Thyroid gland (tissue), 4 donors: Measurements from ENCODE around the gene EFNA5. TPM values are rescaled to one million over a fixed set of nuclear protein-coding genes. Genes with fewer than 3 reads are reported as not detected.

Source experiments
- DNase-seq, 2 donors: peaks; one replicate each; pipeline ENCODE4 v3.0.0-alpha.2; 2019
- H3K27ac ChIP-seq, 3 donors: fragments of 200-600 bp; sonication (generic); 1 replicate in 2 of 3; 2 replicates in 1 of 3; pipeline ENCODE4 v1.5.1; 2016 to 2019; ENCODE audit warnings: mild to moderate bottlenecking in 1 of 3, moderate library complexity in 1 of 3
- H3K27me3 ChIP-seq: fragments of 200-600 bp; sonication (generic); one replicate; pipeline ENCODE4 v1.5.1; 2019
- H3K36me3 ChIP-seq, 2 donors: fragments of 200-600 bp; sonication (generic); one replicate each; pipeline ENCODE4 v1.5.1; 2016 to 2019
- H3K4me1 ChIP-seq, 2 donors: fragments of 200-600 bp; sonication (generic); one replicate each; pipeline ENCODE4 v1.5.1; 2017 to 2019
- H3K4me3 ChIP-seq, 3 donors: fragments of 200-600 bp; sonication (generic); replicated peaks in 1 of 3; 1 replicate in 2 of 3; 2 replicates in 1 of 3; pipeline ENCODE4 v1.5.1; 2016; ENCODE audit warnings: mild to moderate bottlenecking in 1 of 3
- H3K9me3 ChIP-seq: fragments of 200-600 bp; sonication (generic); one replicate; pipeline ENCODE4 v1.5.1; 2017
- CTCF ChIP-seq, 6 experiments: fragments of 200-600 bp in 3 of 6; fragments of 450-650 bp in 3 of 6; sonication (generic) in 3 of 6; IDR thresholded peaks; one replicate each; pipeline ENCODE4 v1.5.1; 2016 to 2019; ENCODE audit warnings: antibody characterized with exemption in 6 of 6, mild to moderate bottlenecking in 2 of 6, inconsistent platforms in 1 of 6, moderate library complexity in 1 of 6
- POLR2A ChIP-seq, 2 donors: fragments of 450-650 bp; IDR thresholded peaks; one replicate each; pipeline ENCODE4 v1.6.1; 2017; ENCODE audit warnings: antibody characterized with exemption in 2 of 2, mild to moderate bottlenecking in 2 of 2, moderate library complexity in 1 of 2
- WGBS, 2 donors: methylation state at CpG; one replicate each; pipeline ENCODE4 v1.1.5; 2017; 5-methylcytosine and 5-hydroxymethylcytosine counted together
- intact Hi-C: fragments of 100-400 bp; cut with DNase I; formaldehyde crosslinking; loops from one replicate; pipeline ENCODE4 v1.15.1; 2023
- total RNA-seq, 4 donors: library from RNA; depleted of rRNA; stranded (reverse); fragments of >200 nt; gene quantifications; one replicate each; pipeline ENCODE4 v1.2.3, GENCODE V29; 2016

EFNA5 gene
- total RNA-seq, 4 donors from 2014 or later = 5.7 to 17.2 (median 6.4) TPM

GRCh38 chr5:107553117-107553555 lies 117.6 kb downstream of the EFNA5 start:
- no peaks in the 10 kb centered on the region for H3K9me3 ChIP-seq
- no peaks in the 10 kb centered on the region for H3K36me3 ChIP-seq
- TF ChIP-seq CTCF (IDR thresholded peaks at IDR 0.05) = no peak
- no peak for TF ChIP-seq POLR2A (IDR thresholded peaks at IDR 0.05)
- no peaks in the 10 kb centered on the region for H3K27me3 ChIP-seq
- H3K4me1 ChIP-seq = no peaks in the 10 kb centered on the region
- intact Hi-C loops = no loop called here
- H3K27ac ChIP-seq = no peak overlapping the region
- WGBS, 2 donors = 57 to 78% methylated on average over 7 of the region's 7 CpGs
- H3K4me3 ChIP-seq = no peak overlapping the region
- no peak for DNase-seq

GRCh38 chr5:107551088-107551487 lies 119.6 kb downstream of the EFNA5 start:
- Histone ChIP-seq H3K9me3 (no peaks in the 10 kb centered on the region), H3K36me3 (no peaks in the 10 kb centered on the region), H3K27me3 (no peaks in the 10 kb centered on the region), H3K4me1 (no peaks in the 10 kb centered on the region), H3K27ac (no peak overlapping the region), H3K4me3 (no peak overlapping the region)
- intact Hi-C loops = no loop called here
- no peak for DNase-seq
- 85% methylated on average over 3 of the region's 3 CpGs for WGBS, 2 donors
- no peak for TF ChIP-seq POLR2A (IDR thresholded peaks at IDR 0.05)

DNA sequence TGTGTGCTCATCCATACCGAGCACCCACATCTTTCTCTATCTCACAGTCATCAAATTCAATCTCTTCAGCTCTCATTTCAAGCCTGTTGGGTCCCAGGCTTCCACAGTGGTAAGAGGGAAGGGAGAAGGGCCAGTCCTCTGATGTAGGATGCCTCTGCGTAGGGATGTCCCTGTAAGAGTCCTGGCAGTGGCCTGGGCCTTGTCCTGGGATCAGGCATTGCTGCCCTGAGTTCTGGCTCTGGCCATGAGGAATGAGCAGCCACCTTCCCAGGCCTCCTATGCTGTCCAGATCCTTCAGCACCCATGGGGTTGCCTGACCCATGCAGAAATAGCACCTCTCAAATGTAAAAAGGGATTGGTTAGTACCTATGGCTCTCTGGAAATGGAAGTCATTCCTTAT lies 121.2 kb downstream of the EFNA5 start:
- no peaks in the 10 kb centered on the region for H3K27me3 ChIP-seq
- TF ChIP-seq CTCF (IDR thresholded peaks at IDR 0.05) (no peak), POLR2A (IDR thresholded peaks at IDR 0.05) (no peak)
- H3K36me3 ChIP-seq = no peaks in the 10 kb centered on the region
- H3K9me3 ChIP-seq = no peaks in the 10 kb centered on the region
- no peaks in the 10 kb centered on the region for H3K4me1 ChIP-seq
- intact Hi-C loops = no loop called here
- no peak overlapping the region for H3K27ac ChIP-seq
- H3K4me3 ChIP-seq = no peak overlapping the region
- DNase-seq = no peak
- 96 to 97% methylated on average over 2 of the region's 2 CpGs for WGBS, 2 donors

DNA sequence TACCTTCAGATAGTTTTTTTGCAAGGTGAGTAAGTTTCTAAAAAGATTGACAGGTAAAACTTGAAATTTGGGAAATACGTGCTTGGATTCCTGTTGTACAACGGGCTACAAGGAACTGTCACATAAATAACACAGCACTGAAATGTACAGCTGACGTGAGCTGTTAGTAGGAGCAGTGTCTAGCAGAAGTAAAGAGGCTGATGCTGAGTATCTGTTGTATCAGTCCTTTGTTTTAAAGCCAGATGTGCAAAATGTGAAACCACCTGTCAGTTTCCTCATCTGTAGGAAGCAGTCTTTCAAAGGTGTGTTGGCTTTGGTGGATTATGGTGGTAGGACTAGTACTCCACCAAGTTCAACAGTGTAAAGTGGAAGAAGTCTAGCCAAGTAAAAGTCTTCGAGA lies 122.3 kb downstream of the EFNA5 start:
- no peak overlapping the region for H3K27ac ChIP-seq
- no peaks in the 10 kb centered on the region for H3K4me1 ChIP-seq
- TF ChIP-seq CTCF (IDR thresholded peaks at IDR 0.05) = no peak
- no peak for TF ChIP-seq POLR2A (IDR thresholded peaks at IDR 0.05)
- no peak overlapping the region for H3K4me3 ChIP-seq
- intact Hi-C loops = no loop called here
- no peaks in the 10 kb centered on the region for H3K36me3 ChIP-seq
- H3K27me3 ChIP-seq = no peaks in the 10 kb centered on the region
- WGBS, 2 donors = 89 to 91% methylated on average over 4 of the region's 4 CpGs
- no peak for DNase-seq
- no peaks in the 10 kb centered on the region for H3K9me3 ChIP-seq

- Histone ChIP-seq H3K36me3 (no peaks in the 10 kb centered on the region), H3K9me3 (no peaks in the 10 kb centered on the region), H3K27me3 (no peaks in the 10 kb centered on the region), H3K4me1 (no peaks in the 10 kb centered on the region), H3K27ac (no peak overlapping the region), H3K4me3 (no peak overlapping the region)
- TF ChIP-seq CTCF (IDR thresholded peaks at IDR 0.05) (no peak), POLR2A (IDR thresholded peaks at IDR 0.05) (no peak)
- 91 to 94% methylated on average over 1 of the region's 1 CpG for WGBS, 2 donors
- no peak for DNase-seq
- intact Hi-C loops = no loop called here
These were observed 124.0 kb downstream of the EFNA5 start for GRCh38 chr5:107546719-107547118.

DNA sequence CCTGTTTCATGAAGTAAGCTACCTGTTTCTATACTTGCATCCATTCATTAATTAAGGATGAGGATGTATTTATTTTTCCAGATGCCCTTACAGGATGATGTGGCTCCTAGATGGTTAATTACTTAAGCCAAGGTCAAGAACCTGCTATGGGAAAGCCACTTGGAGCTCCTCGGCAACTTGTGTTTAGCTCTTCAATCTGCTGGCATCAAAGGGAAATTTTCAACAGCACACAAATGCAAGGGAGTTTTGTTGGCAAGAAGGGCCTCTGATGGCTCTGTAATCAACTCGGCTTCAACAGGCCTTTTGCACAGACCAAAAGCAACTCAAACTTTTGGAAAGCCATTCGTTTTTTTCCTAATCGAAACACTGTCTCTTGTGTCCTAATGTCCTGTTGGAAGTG lies 125.3 kb downstream of the EFNA5 start:
- H3K27me3 ChIP-seq = no peaks in the 10 kb centered on the region
- no peaks in the 10 kb centered on the region for H3K36me3 ChIP-seq
- TF ChIP-seq CTCF (IDR thresholded peaks at IDR 0.05) (no peak), POLR2A (IDR thresholded peaks at IDR 0.05) (no peak)
- WGBS, 2 donors = 48 to 51% methylated on average over 4 of the region's 4 CpGs
- no peak overlapping the region for H3K27ac ChIP-seq
- no peaks in the 10 kb centered on the region for H3K9me3 ChIP-seq
- H3K4me1 ChIP-seq = no peaks in the 10 kb centered on the region
- intact Hi-C loops = no loop called here
- H3K4me3 ChIP-seq = no peak overlapping the region
- no peak for DNase-seq
